Stimulated activated CD8-positive, alpha-beta memory T cell treated with anti-CD3 and anti-CD28 coated beads, Interleukin-7, amount 100 ng/mL, for 24 hours (primary cell): Measurements from ENCODE around the gene RARRES1.

Experiments
- DNase-seq: peaks from one replicate; pipeline ENCODE4 v3.0.0-alpha.2; 2020; ENCODE audit warnings: low read depth

RARRES1 gene

GRCh38 chr3:158735296-158736033 is 3.2 kb upstream of the RARRES1 start:
- DNase-seq, result no peak

GRCh38 chr3:158733656-158734055 is 1.4 kb upstream of the RARRES1 start:
- DNase-seq, result no peak

- no peak for DNase-seq
These were observed 571 bp upstream of the RARRES1 start for GRCh38 chr3:158732856-158733200.

- no peak for DNase-seq
These were observed 771 bp downstream of the RARRES1 start for GRCh38 chr3:158731486-158731885.

GRCh38 chr3:158728851-158729250 is 3.4 kb downstream of the RARRES1 start:
- no peak for DNase-seq

GRCh38 chr3:158728061-158728377 is 4.2 kb downstream of the RARRES1 start:
- no peak for DNase-seq

GRCh38 chr3:158727206-158728060 is 4.8 kb downstream of the RARRES1 start:
- no peak for DNase-seq

- no peak for DNase-seq
These were observed 6.8 kb downstream of the RARRES1 start for GRCh38 chr3:158725348-158726011.

- DNase-seq, result no peak
These were observed 8.3 kb downstream of the RARRES1 start for GRCh38 chr3:158723991-158724390.

- DNase-seq, result no peak
These were observed 10.1 kb downstream of the RARRES1 start for GRCh38 chr3:158722108-158722507.

- DNase-seq, result no peak
These were observed 13.6 kb downstream of the RARRES1 start for GRCh38 chr3:158718490-158719170.

- DNase-seq, result no peak
These were observed 14.7 kb downstream of the RARRES1 start for GRCh38 chr3:158717576-158717975.

GRCh38 chr3:158713094-158713499 is 19.2 kb downstream of the RARRES1 start:
- no peak for DNase-seq

GRCh38 chr3:158712443-158712842 is 19.8 kb downstream of the RARRES1 start:
- no peak for DNase-seq

- no peak for DNase-seq
These were observed 20.4 kb downstream of the RARRES1 start for GRCh38 chr3:158711886-158712285.

- DNase-seq, result no peak
These were observed 21.7 kb downstream of the RARRES1 start for GRCh38 chr3:158710601-158711000.

- DNase-seq, result no peak
These were observed 22.6 kb downstream of the RARRES1 start for GRCh38 chr3:158709666-158710083.

- no peak for DNase-seq
These were observed 28.7 kb downstream of the RARRES1 start for GRCh38 chr3:158703566-158703965.

GRCh38 chr3:158702815-158703481 is 29.3 kb downstream of the RARRES1 start:
- DNase-seq, result no peak

- DNase-seq, result no peak
These were observed 30.7 kb downstream of the RARRES1 start for GRCh38 chr3:158701420-158702065.

GRCh38 chr3:158700559-158700958 is 31.7 kb downstream of the RARRES1 start:
- DNase-seq, result no peak
